Endodermal cell (in vitro differentiated cells): ENCODE results near the gene BNC2. TPM values are rescaled to one million over a fixed set of nuclear protein-coding genes. Genes with fewer than 3 reads are reported as not detected.

Experiments used
- DNase-seq: peaks from one replicate; pipeline ENCODE4 v3.0.0-alpha.2; 2017
- H3K27ac ChIP-seq: 2 replicates; pipeline ENCODE4 v1.5.1; 2013; ENCODE audit warnings: mild to moderate bottlenecking, low read depth, low read length, moderate library complexity
- H3K27me3 ChIP-seq: 2 replicates; pipeline ENCODE4 v1.6.1; 2013; ENCODE audit warnings: mild to moderate bottlenecking, low read length, moderate library complexity; ENCODE audit not compliant: insufficient read depth, control insufficient read depth, poor library complexity, severe bottlenecking
- H3K36me3 ChIP-seq: 2 replicates; pipeline ENCODE4 v1.7.0; 2013; ENCODE audit warnings: mild to moderate bottlenecking, low read length, moderate library complexity; ENCODE audit not compliant: control insufficient read depth, insufficient read depth
- H3K4me1 ChIP-seq: one replicate; pipeline ENCODE4 v1.7.0; 2013; ENCODE audit warnings: low read length; ENCODE audit not compliant: control insufficient read depth, insufficient read depth
- H3K4me3 ChIP-seq: 2 replicates; pipeline ENCODE4 v1.5.1; 2013; ENCODE audit warnings: mild to moderate bottlenecking, low read length, moderate library complexity
- H3K9ac ChIP-seq: 2 replicates; pipeline ENCODE4 v1.6.1; 2013; ENCODE audit warnings: mild to moderate bottlenecking, low read length, moderate library complexity; ENCODE audit not compliant: poor library complexity, severe bottlenecking; ENCODE audit errors: extremely low read depth
- H3K9me3 ChIP-seq: 2 replicates; pipeline ENCODE4 v1.6.1; 2013; ENCODE audit warnings: mild to moderate bottlenecking, low read length, moderate library complexity; ENCODE audit not compliant: control insufficient read depth
- H3K27ac Mint-ChIP-seq: 2 replicates; pipeline ENCODE4 v1.8.0; 2020; ENCODE audit warnings: mixed read lengths
- H3K27me3 Mint-ChIP-seq: 2 replicates; pipeline ENCODE4 v1.8.0; 2021; ENCODE audit warnings: mild to moderate bottlenecking, mixed read lengths; ENCODE audit not compliant: insufficient read depth
- H3K36me3 Mint-ChIP-seq: 2 replicates; pipeline ENCODE4 v1.8.0; 2020; ENCODE audit warnings: low read depth, mixed read lengths
- H3K4me1 Mint-ChIP-seq: 2 replicates; pipeline ENCODE4 v1.8.0; 2020; ENCODE audit warnings: mixed read lengths
- H3K4me3 Mint-ChIP-seq: 2 replicates; pipeline ENCODE4 v1.8.0; 2020; ENCODE audit warnings: mild to moderate bottlenecking, moderate library complexity, mixed read lengths
- H3K9me3 Mint-ChIP-seq: 2 replicates; pipeline ENCODE4 v1.8.0; 2020; ENCODE audit warnings: mild to moderate bottlenecking, mixed read lengths
- WGBS, 2 experiments: methylation state at CpG; one replicate each; pipeline versions ENCODE4 v1.1.5 to v1.1.7; 2013; ENCODE audit warnings: missing lambda C conversion rate in 2 of 2, mixed read lengths in 1 of 2; ENCODE audit not compliant: insufficient coverage in 1 of 2, insufficient read length in 1 of 2; 5-methylcytosine and 5-hydroxymethylcytosine counted together
- total RNA-seq, 2 donors: library from RNA; stranded (reverse); fragmentation: NEBNext Ultra II Directional in 1 of 2; extraction: Animal tissue kit (Norgen Biotek cat#: 25700) in 1 of 2; gene quantifications; 2 replicates in 1 of 2; 3 replicates in 1 of 2; pipeline ENCODE4 v1.2.1, GENCODE V29; 2021
- TF ChIP-seq, protein P1 (sequence below): fragments of 200-600 bp; sonication (generic); conservative IDR thresholded peaks from 2 replicates; pipeline ENCODE4 v1.5.0; 2021; ENCODE audit warnings: antibody characterized with exemption, mild to moderate bottlenecking

The BNC2 gene
- total RNA-seq, 2 donors from 2014 or later: 3.0 to 10.5 TPM

GRCh38 chr9:16616686-16617085 is 253.8 kb downstream of the BNC2 start:
- Histone ChIP-seq H3K9me3 (no peaks in the 10 kb centered on the region), H3K4me1 (no peaks in the 10 kb centered on the region), H3K27ac (no peak overlapping the region), H3K27me3 (peaks cover 6% of the 10 kb centered on the region), H3K4me3 (no peak overlapping the region), H3K9ac (no peak overlapping the region), H3K36me3 (no peaks in the 10 kb centered on the region)
- DNase-seq: no peak
- no peaks in the 10 kb centered on the region for H3K9me3 Mint-ChIP-seq
- H3K27me3 Mint-ChIP-seq: peaks cover 35% of the 10 kb centered on the region
- WGBS, 2 experiments: 100% methylated on average over 1 of the region's 2 CpGs; no CpG with 5 or more reads in 1 of the 2 experiments
- no peak overlapping the region for H3K4me3 Mint-ChIP-seq
- TF ChIP-seq, protein P1, sequence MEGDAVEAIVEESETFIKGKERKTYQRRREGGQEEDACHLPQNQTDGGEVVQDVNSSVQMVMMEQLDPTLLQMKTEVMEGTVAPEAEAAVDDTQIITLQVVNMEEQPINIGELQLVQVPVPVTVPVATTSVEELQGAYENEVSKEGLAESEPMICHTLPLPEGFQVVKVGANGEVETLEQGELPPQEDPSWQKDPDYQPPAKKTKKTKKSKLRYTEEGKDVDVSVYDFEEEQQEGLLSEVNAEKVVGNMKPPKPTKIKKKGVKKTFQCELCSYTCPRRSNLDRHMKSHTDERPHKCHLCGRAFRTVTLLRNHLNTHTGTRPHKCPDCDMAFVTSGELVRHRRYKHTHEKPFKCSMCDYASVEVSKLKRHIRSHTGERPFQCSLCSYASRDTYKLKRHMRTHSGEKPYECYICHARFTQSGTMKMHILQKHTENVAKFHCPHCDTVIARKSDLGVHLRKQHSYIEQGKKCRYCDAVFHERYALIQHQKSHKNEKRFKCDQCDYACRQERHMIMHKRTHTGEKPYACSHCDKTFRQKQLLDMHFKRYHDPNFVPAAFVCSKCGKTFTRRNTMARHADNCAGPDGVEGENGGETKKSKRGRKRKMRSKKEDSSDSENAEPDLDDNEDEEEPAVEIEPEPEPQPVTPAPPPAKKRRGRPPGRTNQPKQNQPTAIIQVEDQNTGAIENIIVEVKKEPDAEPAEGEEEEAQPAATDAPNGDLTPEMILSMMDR: no peak
- H3K4me1 Mint-ChIP-seq: peaks cover 11% of the 10 kb centered on the region
- no peak overlapping the region for H3K27ac Mint-ChIP-seq
- no peaks in the 10 kb centered on the region for H3K36me3 Mint-ChIP-seq

DNA sequence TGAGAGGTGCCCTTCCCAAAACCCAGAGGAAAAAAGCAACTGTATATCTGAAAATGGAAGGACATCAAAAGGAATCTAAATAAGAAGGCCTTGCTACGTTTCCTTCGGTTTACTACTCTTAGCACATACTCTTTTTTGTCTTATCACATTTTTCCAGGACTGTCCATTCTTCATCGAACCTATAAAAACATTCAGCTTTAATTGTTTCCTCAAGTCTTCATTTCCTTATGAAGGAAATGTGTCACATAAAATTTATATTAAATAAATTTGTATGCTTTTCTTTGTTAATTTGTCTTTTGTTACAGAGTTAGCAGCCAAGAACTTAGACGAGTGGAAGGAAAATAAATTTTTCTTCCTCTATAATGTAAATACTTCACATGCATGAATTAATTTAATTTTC is 255.0 kb downstream of the BNC2 start:
- peaks cover 11% of the 10 kb centered on the region for H3K4me1 Mint-ChIP-seq
- H3K27ac Mint-ChIP-seq: no peak overlapping the region

DNA sequence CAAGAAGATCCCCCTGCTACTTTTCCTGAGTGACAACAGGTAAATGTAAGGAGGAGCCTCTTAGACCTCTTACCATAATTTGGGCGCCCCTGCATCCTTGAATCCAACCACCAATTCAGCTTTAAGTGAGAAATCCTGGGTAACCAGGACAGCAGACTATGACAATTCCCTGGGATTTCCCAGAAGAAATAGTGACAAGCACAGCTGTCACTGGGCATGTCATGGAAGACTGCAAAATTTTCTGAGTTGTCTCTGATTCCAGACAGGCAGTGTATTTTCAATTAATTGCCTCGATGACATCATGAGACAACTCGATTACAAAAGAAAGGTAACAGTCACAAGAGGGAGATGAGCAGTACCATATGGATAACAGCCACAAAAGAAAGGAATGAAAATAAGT is 256.9 kb downstream of the BNC2 start:
- no peaks in the 10 kb centered on the region for H3K36me3 ChIP-seq
- WGBS, 2 experiments: 60 to 100% methylated on average over 2 to 3 of the region's 3 CpGs
- peaks cover 6% of the 10 kb centered on the region for H3K27me3 ChIP-seq
- H3K27ac ChIP-seq: no peak overlapping the region
- H3K9me3 ChIP-seq: no peaks in the 10 kb centered on the region
- no peak overlapping the region for H3K4me3 Mint-ChIP-seq
- TF ChIP-seq, protein P1: no peak
- H3K36me3 Mint-ChIP-seq: no peaks in the 10 kb centered on the region
- peaks cover 15% of the 10 kb centered on the region for H3K27me3 Mint-ChIP-seq
- H3K27ac Mint-ChIP-seq: no peak overlapping the region
- no peak overlapping the region for H3K4me3 ChIP-seq
- no peak overlapping the region for H3K9ac ChIP-seq
- H3K4me1 Mint-ChIP-seq: peaks cover 4% of the 10 kb centered on the region
- no peaks in the 10 kb centered on the region for H3K9me3 Mint-ChIP-seq
- H3K4me1 ChIP-seq: no peaks in the 10 kb centered on the region
- DNase-seq: no peak

More for the DNA sequence above, 255.0 kb downstream of the BNC2 start:
- Histone ChIP-seq H3K9me3 (no peaks in the 10 kb centered on the region), H3K9ac (no peak overlapping the region), H3K4me3 (no peak overlapping the region), H3K4me1 (no peaks in the 10 kb centered on the region), H3K36me3 (no peaks in the 10 kb centered on the region), H3K27ac (no peak overlapping the region), H3K27me3 (peaks cover 6% of the 10 kb centered on the region)
- H3K4me3 Mint-ChIP-seq: no peak overlapping the region
- TF ChIP-seq, protein P1: no peak
- WGBS, 2 experiments: 93 to 100% methylated on average over 1 to 3 of the region's 4 CpGs
- no peak for DNase-seq
- H3K36me3 Mint-ChIP-seq: no peaks in the 10 kb centered on the region
- H3K9me3 Mint-ChIP-seq: no peaks in the 10 kb centered on the region
- H3K27me3 Mint-ChIP-seq: peaks cover 31% of the 10 kb centered on the region
